H1 (cell line): ENCODE results near the gene ZNF679. TPM values are rescaled to one million over a fixed set of nuclear protein-coding genes. Genes with fewer than 3 reads are reported as not detected.

Source experiments
- CTCF ChIA-PET: fragments of 300-600 bp; sonication (Branson Sonifier 250); formaldehyde crosslinking; loops from one replicate; lab custom pipeline; 2021; ENCODE audit not compliant: partially characterized antibody; lab: Charles Lee
- POLR2A ChIA-PET: fragments of 300-600 bp; sonication (Branson Sonifier 250); formaldehyde crosslinking; loops from one replicate; lab custom pipeline; 2021; ENCODE audit warnings: inconsistent platforms; ENCODE audit not compliant: partially characterized antibody; lab: Charles Lee
- DNase-seq, 2 experiments: peaks; one replicate each; pipeline versions ENCODE4 v3.0.0 to v3.0.0-alpha.2; 2010 to 2022; ENCODE audit warnings: low spot score in 2 of 2, low read depth in 1 of 2, mixed read lengths in 1 of 2
- FAIRE-seq: peaks from 2 replicates; lab custom pipeline; 2011; peaks lifted over from hg19 to GRCh38; lab: Jason Lieb, UNC
- H2AFZ ChIP-seq: 2 replicates; pipeline ENCODE4 v1.8.1; 2012; ENCODE audit warnings: low read length, inconsistent platforms
- H2AK5ac ChIP-seq: 2 replicates; pipeline ENCODE4 v1.6.1; 2013; ENCODE audit warnings: low read depth, low read length
- H2BK120ac ChIP-seq: replicated peaks from 2 replicates; pipeline ENCODE3; 2013; ENCODE audit warnings: low read depth, low read length, inconsistent platforms
- H2BK12ac ChIP-seq: 2 replicates; pipeline ENCODE4 v1.6.1; 2013; ENCODE audit warnings: low read depth, low read length
- H2BK15ac ChIP-seq: 2 replicates; pipeline ENCODE4 v1.6.1; 2013; ENCODE audit warnings: low read length
- H2BK20ac ChIP-seq: 2 replicates; pipeline ENCODE4 v1.6.1; 2013; ENCODE audit warnings: low read length
- H2BK5ac ChIP-seq: 2 replicates; pipeline ENCODE4 v1.6.1; 2013; ENCODE audit warnings: low read depth, low read length
- H3K14ac ChIP-seq: 2 replicates; pipeline ENCODE4 v1.6.1; 2013; ENCODE audit warnings: inconsistent platforms; ENCODE audit not compliant: insufficient read length
- H3K18ac ChIP-seq: 2 replicates; pipeline ENCODE4 v1.6.1; 2013; ENCODE audit warnings: low read length; ENCODE audit errors: extremely low read depth
- H3K23ac ChIP-seq: 2 replicates; pipeline ENCODE4 v1.6.1; 2013; ENCODE audit warnings: inconsistent platforms; ENCODE audit not compliant: insufficient read length
- H3K23me2 ChIP-seq: 2 replicates; pipeline ENCODE4 v1.6.1; 2013; ENCODE audit warnings: low read depth, low read length
- H3K27ac ChIP-seq: 2 replicates; pipeline ENCODE4 v1.6.1; 2011; ENCODE audit warnings: low read depth, low read length, inconsistent platforms
- H3K27me3 ChIP-seq, 4 experiments: replicated peaks in 1 of 4; 1 replicate in 1 of 4; 2 replicates in 3 of 4; pipeline versions ENCODE4 v1.6.1 to v1.8.1; 2011 to 2013; ENCODE audit warnings: low read length in 3 of 4, mild to moderate bottlenecking in 3 of 4, inconsistent platforms in 2 of 4, mixed read lengths in 2 of 4, moderate library complexity in 1 of 4; ENCODE audit not compliant: control insufficient read depth in 3 of 4, insufficient read depth in 3 of 4; ENCODE audit errors: extremely low read depth in 1 of 4
- H3K36me3 ChIP-seq, 4 experiments: 2 replicates each; pipeline versions ENCODE4 v1.6.1 to v1.8.1; 2011 to 2013; ENCODE audit warnings: mild to moderate bottlenecking in 4 of 4, low read length in 3 of 4, moderate library complexity in 2 of 4, control low read depth in 1 of 4, inconsistent platforms in 1 of 4; ENCODE audit not compliant: insufficient read depth in 4 of 4, control insufficient read depth in 2 of 4
- H3K4ac ChIP-seq: replicated peaks from 2 replicates; pipeline ENCODE3; 2013; ENCODE audit warnings: low read length, low read depth, mixed read lengths, inconsistent platforms; ENCODE audit not compliant: insufficient read length
- H3K4me1 ChIP-seq, 4 experiments: replicated peaks in 1 of 4; 1 replicate in 1 of 4; 2 replicates in 3 of 4; pipeline versions ENCODE4 v1.6.1 to v1.8.1; 2011 to 2013; ENCODE audit warnings: low read length in 3 of 4, inconsistent platforms in 2 of 4, mixed read lengths in 1 of 4; ENCODE audit not compliant: insufficient read depth in 4 of 4, control insufficient read depth in 3 of 4
- H3K4me2 ChIP-seq, 2 experiments: 2 replicates each; pipeline versions ENCODE4 v1.6.1 to v1.8.1; 2011 to 2013; ENCODE audit warnings: low read depth in 2 of 2, low read length in 2 of 2, control low read depth in 1 of 2, inconsistent platforms in 1 of 2, mild to moderate bottlenecking in 1 of 2; ENCODE audit not compliant: insufficient read depth in 1 of 2
- H3K4me3 ChIP-seq, 4 experiments: fragments of 200-600, 300-600 bp in 1 of 4; sonication (generic), shearing (Covaris generic), sonication (Bioruptor Twin) in 1 of 4; 2 replicates each; pipeline versions ENCODE4 v1.5.1 to v1.8.1; 2011 to 2016; ENCODE audit warnings: low read length in 4 of 4, low read depth in 3 of 4, control low read depth in 2 of 4, inconsistent platforms in 2 of 4, mild to moderate bottlenecking in 2 of 4, mixed read lengths in 1 of 4, moderate library complexity in 1 of 4; ENCODE audit not compliant: insufficient read depth in 2 of 4; ENCODE audit errors: extremely low read depth in 1 of 4
- H3K56ac ChIP-seq: replicated peaks from 2 replicates; pipeline ENCODE3; 2013; ENCODE audit warnings: low read depth, mild to moderate bottlenecking, mixed read lengths, low read length, inconsistent platforms; ENCODE audit not compliant: insufficient read length
- H3K79me1 ChIP-seq: 2 replicates; pipeline ENCODE4 v1.6.1; 2013; ENCODE audit warnings: low read depth, low read length, control low read depth
- H3K79me2 ChIP-seq, 2 experiments: 2 replicates each; pipeline versions ENCODE4 v1.6.1 to v1.8.1; 2012 to 2013; ENCODE audit warnings: low read length in 2 of 2, mild to moderate bottlenecking in 2 of 2, inconsistent platforms in 1 of 2; ENCODE audit not compliant: insufficient read depth in 2 of 2, control insufficient read depth in 1 of 2
- H3K9ac ChIP-seq, 4 experiments: replicated peaks in 1 of 4; 1 replicate in 1 of 4; 2 replicates in 3 of 4; pipeline versions ENCODE4 v1.6.1 to v1.8.1; 2011 to 2013; ENCODE audit warnings: low read depth in 3 of 4, low read length in 3 of 4, control low read depth in 2 of 4, mild to moderate bottlenecking in 2 of 4, moderate library complexity in 2 of 4, inconsistent platforms in 1 of 4; ENCODE audit errors: extremely low read depth in 1 of 4
- H3K9me3 ChIP-seq, 2 experiments: 2 replicates each; pipeline versions ENCODE4 v1.6.1 to v1.8.1; 2012 to 2013; ENCODE audit warnings: mild to moderate bottlenecking in 2 of 2, moderate library complexity in 2 of 2, control low read depth in 1 of 2, inconsistent platforms in 1 of 2, low read depth in 1 of 2, low read length in 1 of 2, mixed read lengths in 1 of 2; ENCODE audit not compliant: insufficient read depth in 2 of 2
- H4K20me1 ChIP-seq, 2 experiments: replicated peaks in 1 of 2; 2 replicates each; pipeline versions ENCODE3 to v1.8.1; 2011 to 2013; ENCODE audit warnings: inconsistent platforms in 2 of 2, low read length in 2 of 2, mild to moderate bottlenecking in 1 of 2; ENCODE audit not compliant: insufficient read depth in 2 of 2, control insufficient read depth in 1 of 2
- H4K5ac ChIP-seq: 2 replicates; pipeline ENCODE4 v1.6.1; 2013; ENCODE audit warnings: low read length, low read depth, mixed read lengths, inconsistent platforms; ENCODE audit not compliant: insufficient read length
- H4K8ac ChIP-seq: 2 replicates; pipeline ENCODE4 v1.8.0; 2013; ENCODE audit warnings: mild to moderate bottlenecking, moderate library complexity, low read length, inconsistent platforms; ENCODE audit not compliant: insufficient read depth; ENCODE audit errors: extremely low read depth
- H4K91ac ChIP-seq: replicated peaks from 2 replicates; pipeline ENCODE3; 2013; ENCODE audit warnings: low read length, mixed read lengths, inconsistent platforms; ENCODE audit not compliant: insufficient read length
- BRCA1 ChIP-seq: IDR thresholded peaks from 2 replicates; pipeline ENCODE4 v1.6.1; 2012; ENCODE audit warnings: low read depth, low read length, improper control_type of control experiment
- CTCF ChIP-seq, 3 experiments: IDR thresholded peaks; 1 replicate in 2 of 3; 2 replicates in 1 of 3; pipeline versions ENCODE4 v1.5.1 to v1.6.1; 2011; ENCODE audit warnings: low read length in 3 of 3, mild to moderate bottlenecking in 3 of 3, inconsistent platforms in 2 of 3, low read depth in 1 of 3, moderate library complexity in 1 of 3; ENCODE audit not compliant: insufficient read depth in 1 of 3; ENCODE audit errors: control extremely low read depth in 1 of 3
- RAD21 ChIP-seq, 2 experiments: IDR thresholded peaks in 1 of 2; conservative IDR thresholded peaks in 1 of 2; 2 replicates each; pipeline ENCODE4 v1.6.1; 2011; ENCODE audit warnings: low read depth in 2 of 2, low read length in 2 of 2, improper control_type of control experiment in 1 of 2, inconsistent platforms in 1 of 2, mild to moderate bottlenecking in 1 of 2, moderate library complexity in 1 of 2
- WGBS, 2 experiments: shearing (Covaris generic) in 1 of 2; methylation state at CpG; one replicate each; pipeline versions ENCODE4 v1.1.6 to v1.1.7; 2013 to 2015; ENCODE audit warnings: low lambda C conversion rate in 2 of 2, mixed read lengths in 2 of 2, inconsistent platforms in 1 of 2, low coverage in 1 of 2, missing lambda C conversion rate in 1 of 2; ENCODE audit not compliant: insufficient replicate concordance in 2 of 2, insufficient coverage in 1 of 2, insufficient read length in 1 of 2; ENCODE audit errors: extremely low coverage in 1 of 2, missing lambda C conversion rate in 1 of 2; 5-methylcytosine and 5-hydroxymethylcytosine counted together
- polyA plus RNA-seq, 7 experiments: library from polyadenylated mRNA; depleted of rRNA in 3 of 7; stranded (reverse) in 5 of 7; unstranded in 2 of 7; fragments of >200 nt in 5 of 7; fragments of 200-250 nt in 2 of 7; gene quantifications; 1 replicate in 5 of 7; 2 replicates in 1 of 7; 4 replicates in 1 of 7; pipeline versions ENCODE4 v1.2.1 to v1.2.3, GENCODE V29; 2011 to 2013; ENCODE audit warnings: missing spikeins in 2 of 7, mixed read lengths in 2 of 7
- total RNA-seq: library from RNA; stranded (reverse); fragmentation: NEBNext Ultra II Directional; extraction: Animal tissue kit (Norgen Biotek cat#: 25700); gene quantifications from 2 replicates; pipeline ENCODE4 v1.2.1, GENCODE V29; 2021

ZNF679 gene
- total and polyA plus RNA-seq, 2 of the 8 experiments (the other 6 are each of a cell fraction or from before 2014, with no cell fraction given) = not detected

DNA sequence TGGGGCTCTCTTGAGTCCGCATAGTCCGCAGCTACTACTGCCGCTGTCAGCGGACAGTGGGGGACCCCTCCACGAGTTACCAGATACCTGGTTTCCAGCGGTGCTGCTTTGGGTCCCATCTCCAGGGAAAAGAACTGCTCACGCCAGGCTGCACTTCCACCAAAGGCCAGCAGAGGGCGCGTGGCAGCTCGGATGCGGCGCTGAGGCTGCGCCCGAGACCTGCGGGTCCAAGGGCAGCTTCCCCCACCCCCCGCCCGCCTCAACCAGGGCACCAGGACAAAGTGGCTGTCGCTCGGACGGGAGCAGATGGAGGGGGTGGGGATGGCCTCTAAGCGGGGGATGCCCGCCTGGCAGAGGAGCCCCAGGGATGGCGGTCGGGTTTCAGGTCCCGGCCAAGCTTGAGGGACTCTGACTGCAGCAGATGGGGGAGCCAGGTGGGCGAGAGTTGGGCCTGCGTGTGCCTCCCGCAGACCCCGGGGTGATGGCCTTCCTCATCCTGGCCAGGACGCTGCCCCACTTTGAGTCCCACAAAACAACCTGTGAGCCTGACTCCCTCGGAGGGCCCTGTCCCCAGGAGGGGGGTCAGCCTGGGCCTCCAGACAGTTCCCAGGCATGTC is 45.0 kb upstream of the ZNF679 start:
- H3K56ac ChIP-seq = no peak overlapping the region
- no peak overlapping the region for H2BK5ac ChIP-seq
- H3K79me2 ChIP-seq = no peaks in the 10 kb centered on the region
- H3K27ac ChIP-seq = no peak overlapping the region
- TF ChIP-seq RAD21 (IDR thresholded peaks at IDR 0.05 in 1 of 2, conservative IDR thresholded peaks at IDR 0.05 in 1 of 2; ENCODE audit: low read depth in 2 of 2, low read length in 2 of 2) = peak; percentile 17 to 22; a peak in 2 of 4 replicates
- peak in 2 of 3 experiments; percentile 40 to 67; a peak in 2 of 4 replicates for TF ChIP-seq CTCF (IDR thresholded peaks at IDR 0.05; ENCODE audit: control extremely low read depth in 1 of 3, insufficient read depth in 1 of 3, low read depth in 1 of 3, low read length in 3 of 3)
- TF ChIP-seq BRCA1 = no peak
- H3K9ac ChIP-seq = no peak overlapping the region
- POLR2A ChIA-PET = no interaction called here
- no peak overlapping the region for H3K18ac ChIP-seq
- no peak overlapping the region for H3K4me2 ChIP-seq
- no peaks in the 10 kb centered on the region for H3K23me2 ChIP-seq
- CTCF ChIA-PET = interaction anchor here (1.5 kb wide), 1 partner anchor 25 kb away, joined by 3 read pairs; no protein-coding TSS in a partner anchor
- no peak overlapping the region for H4K5ac ChIP-seq
- H2BK12ac ChIP-seq = no peak overlapping the region
- no peak for FAIRE-seq
- peaks cover 0 to 7% (median 0%) of the 10 kb centered on the region in 4 experiments; a peak in 1 of 8 replicates for H3K36me3 ChIP-seq
- no peak overlapping the region for H2BK120ac ChIP-seq
- H3K14ac ChIP-seq = no peak overlapping the region
- no peak overlapping the region for H4K91ac ChIP-seq
- no peak overlapping the region for H3K23ac ChIP-seq
- no peaks in the 10 kb centered on the region for H3K79me1 ChIP-seq
- DNase-seq = peak in 1 of 2 experiments; percentile 52
- H3K4me1 ChIP-seq = no peaks in the 10 kb centered on the region
- H3K4ac ChIP-seq = no peak overlapping the region
- H2AK5ac ChIP-seq = no peak overlapping the region
- H3K4me3 ChIP-seq = no peak overlapping the region
- H3K9me3 ChIP-seq = peaks cover 60 to 70% of the 10 kb centered on the region in 2 experiments
- WGBS, 2 experiments = 71% methylated on average over 22 of the region's 31 CpGs; no CpG with 5 or more reads in 1 of the 2 experiments
- no peaks in the 10 kb centered on the region for H3K27me3 ChIP-seq
- no peaks in the 10 kb centered on the region for H4K20me1 ChIP-seq
- H4K8ac ChIP-seq = no peak overlapping the region
- no peak overlapping the region for H2BK20ac ChIP-seq
- H2AFZ ChIP-seq = no peak overlapping the region
- no peak overlapping the region for H2BK15ac ChIP-seq
